ENCODE results near the gene ANKRD65. TPM values are rescaled to one million over a fixed set of nuclear protein-coding genes. Genes with fewer than 3 reads are reported as not detected.

Gene ANKRD65
- total RNA-seq, 4 donors from 2014 or later, result 13.8 to 32.6 (median 19.4) TPM

- peaks cover 9 to 93% (median 69%) of the 10 kb centered on the region in 4 donors for H3K4me1 ChIP-seq
- WGBS, 2 donors, result 10 to 25% methylated on average over 12 to 21 of the region's 40 CpGs
- TF ChIP-seq, protein P1, sequence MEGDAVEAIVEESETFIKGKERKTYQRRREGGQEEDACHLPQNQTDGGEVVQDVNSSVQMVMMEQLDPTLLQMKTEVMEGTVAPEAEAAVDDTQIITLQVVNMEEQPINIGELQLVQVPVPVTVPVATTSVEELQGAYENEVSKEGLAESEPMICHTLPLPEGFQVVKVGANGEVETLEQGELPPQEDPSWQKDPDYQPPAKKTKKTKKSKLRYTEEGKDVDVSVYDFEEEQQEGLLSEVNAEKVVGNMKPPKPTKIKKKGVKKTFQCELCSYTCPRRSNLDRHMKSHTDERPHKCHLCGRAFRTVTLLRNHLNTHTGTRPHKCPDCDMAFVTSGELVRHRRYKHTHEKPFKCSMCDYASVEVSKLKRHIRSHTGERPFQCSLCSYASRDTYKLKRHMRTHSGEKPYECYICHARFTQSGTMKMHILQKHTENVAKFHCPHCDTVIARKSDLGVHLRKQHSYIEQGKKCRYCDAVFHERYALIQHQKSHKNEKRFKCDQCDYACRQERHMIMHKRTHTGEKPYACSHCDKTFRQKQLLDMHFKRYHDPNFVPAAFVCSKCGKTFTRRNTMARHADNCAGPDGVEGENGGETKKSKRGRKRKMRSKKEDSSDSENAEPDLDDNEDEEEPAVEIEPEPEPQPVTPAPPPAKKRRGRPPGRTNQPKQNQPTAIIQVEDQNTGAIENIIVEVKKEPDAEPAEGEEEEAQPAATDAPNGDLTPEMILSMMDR (IDR thresholded peaks at IDR 0.05), result no peak
- TF ChIP-seq POLR2A (IDR thresholded peaks at IDR 0.05) (no peak), EP300 (IDR thresholded peaks at IDR 0.05) (no peak)
Measured at GRCh38 chr1:1435911-1436629, 15.0 kb upstream of the ANKRD65 start.

GRCh38 chr1:1435106-1435903 is 14.2 kb upstream of the ANKRD65 start, which contains the start of gene VWA1:
VWA1 (plus strand) TSS chr1:1435690; CDS start chr1:1435749, 59 bp downstream.
- 14 to 38% methylated on average over 11 to 39 of the region's 89 CpGs for WGBS, 2 donors
- TF ChIP-seq, protein P1 (IDR thresholded peaks at IDR 0.05), result peak in 1 of 5 experiments; percentile 14
- peak in 1 of 2 donors; percentile 48 for TF ChIP-seq EP300 (IDR thresholded peaks at IDR 0.05)
- TF ChIP-seq POLR2A (IDR thresholded peaks at IDR 0.05), result peak in 1 of 2 donors; percentile 53
- peak in 1 of 2 donors; percentile 52 for DNase-seq (ENCODE audit: low spot score in 2 of 2)
- H3K4me3 ChIP-seq, result peak within 1 kb of the TSS; percentile 45 to 72 (median 56)
- peaks cover 0 to 17% (median 0%) of the 10 kb centered on the region in 3 donors for H3K36me3 ChIP-seq
- H3K4me1 ChIP-seq, result peaks cover 10 to 93% (median 69%) of the 10 kb centered on the region in 4 donors
- peaks cover 0 to 6% of the 10 kb centered on the region in 2 donors for H3K27me3 ChIP-seq
- H3K27ac ChIP-seq, result peak within 1 kb of the TSS; percentile 49 to 99 (median 86)
- no peaks in the 10 kb centered on the region for H3K9me3 ChIP-seq

More at GRCh38 chr1:1435911-1436629, 15.0 kb upstream of the ANKRD65 start:
- H3K9me3 ChIP-seq, result no peaks in the 10 kb centered on the region
- peak overlapping the region; percentile 45 to 72 (median 56) for H3K4me3 ChIP-seq
- no peak for DNase-seq (ENCODE audit: low spot score in 2 of 2)
- H3K27ac ChIP-seq, result peak overlapping the region; percentile 49 to 89 (median 84)
- H3K36me3 ChIP-seq, result peaks cover 0 to 18% (median 0%) of the 10 kb centered on the region in 3 donors
- peaks cover 0 to 6% of the 10 kb centered on the region in 2 donors for H3K27me3 ChIP-seq

- peak overlapping the region; percentile 49 to 99 (median 86) for H3K27ac ChIP-seq
Measured at GRCh38 chr1:1434824-1435105, 13.7 kb upstream of the ANKRD65 start.

DNA sequence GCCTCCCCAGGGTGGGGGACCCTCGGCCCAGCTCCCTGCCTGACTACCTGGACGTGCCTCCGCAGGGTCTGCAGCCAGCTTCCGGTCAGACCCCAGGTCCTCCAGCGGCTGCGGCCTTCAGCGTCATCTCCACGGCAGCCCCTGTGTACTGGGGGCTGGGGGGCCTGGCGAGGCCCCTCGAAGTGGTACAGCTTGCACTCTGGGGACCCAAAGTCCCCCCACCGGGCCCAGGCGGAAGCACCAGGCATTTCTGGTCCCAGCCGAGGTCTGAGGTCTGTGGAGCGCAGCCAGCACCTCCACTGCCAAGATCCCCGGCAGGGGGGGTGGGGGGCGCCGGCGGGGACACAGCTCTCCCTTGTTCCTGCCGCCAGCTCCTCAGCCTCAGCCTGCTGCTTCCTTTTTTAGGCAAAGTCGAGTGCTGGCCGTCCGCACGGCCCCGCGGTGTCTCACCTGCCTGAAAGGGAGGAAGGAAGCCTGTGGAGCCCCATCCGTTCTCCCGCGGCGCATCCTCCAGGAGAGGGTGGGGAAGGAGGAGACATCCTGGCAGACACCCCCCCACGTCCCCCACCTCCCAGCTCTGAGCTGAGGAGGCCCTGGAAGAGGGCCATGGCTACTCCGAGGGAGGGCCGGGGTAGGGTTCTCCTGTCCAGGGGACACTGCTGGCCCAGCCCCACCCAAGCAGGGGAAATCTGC is 13.2 kb upstream of the ANKRD65 start:
- H3K27ac ChIP-seq, result peak overlapping the region; percentile 49 to 99 (median 86)
- 9 to 13% methylated on average over 21 to 23 of the region's 32 CpGs for whole genome bisulfite sequencing, 2 donors
- peaks cover 10 to 96% (median 75%) of the 10 kb centered on the region in 4 donors for H3K4me1 ChIP-seq
- peaks cover 0 to 6% of the 10 kb centered on the region in 2 donors for H3K27me3 ChIP-seq
- H3K4me3 ChIP-seq, result peak overlapping the region; percentile 24 to 72 (median 46)
- DNase-seq (ENCODE audit: low spot score in 2 of 2), result peak in 1 of 2 donors; percentile 60
- H3K9me3 ChIP-seq, result no peaks in the 10 kb centered on the region
- H3K36me3 ChIP-seq, result peaks cover 0 to 8% (median 0%) of the 10 kb centered on the region in 3 donors
- peak in 1 of 2 donors; percentile 19 for TF ChIP-seq POLR2A (IDR thresholded peaks at IDR 0.05)
- TF ChIP-seq, protein P1 (IDR thresholded peaks at IDR 0.05), result peak in 3 of 5 experiments; percentile 17 to 43 (median 32)
- peak in 1 of 2 donors; percentile 75 for TF ChIP-seq EP300 (IDR thresholded peaks at IDR 0.05)

More at GRCh38 chr1:1434824-1435105, 13.7 kb upstream of the ANKRD65 start:
- H3K4me1 ChIP-seq, result peaks cover 10 to 93% (median 70%) of the 10 kb centered on the region in 4 donors
- H3K9me3 ChIP-seq, result no peaks in the 10 kb centered on the region
- no peak for DNase-seq (ENCODE audit: low spot score in 2 of 2)
- H3K36me3 ChIP-seq, result peaks cover 0 to 12% (median 0%) of the 10 kb centered on the region in 3 donors
- H3K27me3 ChIP-seq, result peaks cover 0 to 6% of the 10 kb centered on the region in 2 donors
- TF ChIP-seq EP300 (IDR thresholded peaks at IDR 0.05) (no peak), POLR2A (IDR thresholded peaks at IDR 0.05) (no peak)
- TF ChIP-seq, protein P1 (IDR thresholded peaks at IDR 0.05), result no peak
- 68 to 91% methylated on average over 2 to 4 of the region's 4 CpGs for WGBS, 2 donors
- H3K4me3 ChIP-seq, result peak overlapping the region; percentile 24 to 72 (median 46)
